HCT116 (cell line): Measurements from ENCODE around the gene TDRD10. TPM values are rescaled to one million over a fixed set of nuclear protein-coding genes. Genes with fewer than 3 reads are reported as not detected.

Experiments
- ATAC-seq: fragments of 200-7000 bp; cut with Tn5 transposase; 2 replicates; pipeline ENCODE4 v1.9.1; 2020; ENCODE audit warnings: mild to moderate bottlenecking, moderate library complexity
- BruUV-seq: library from RNA; stranded (reverse); fragments of 400-500 nt; replicated peaks from 2 replicates; lab custom pipeline; 2021; lab: Mats Ljungman, UMichigan
- CTCF ChIA-PET: fragments of 300-600 bp; sonication (Branson Sonifier 250); formaldehyde crosslinking; loops from one replicate; lab custom pipeline; 2021; ENCODE audit warnings: antibody characterized with exemption; lab: Charles Lee
- POLR2A ChIA-PET: fragments of 300-600, 350-600 bp; sonication (Branson Sonifier 250); formaldehyde crosslinking; loops from one replicate; lab custom pipeline; 2021; ENCODE audit warnings: antibody characterized with exemption; lab: Charles Lee
- RAD21 ChIA-PET, 2 experiments: fragments of 300-600 bp; sonication (Branson Sonifier 250); formaldehyde crosslinking; loops; one replicate each; lab custom pipeline; 2023; ENCODE audit warnings: low total read pairs in 2 of 2; ENCODE audit not compliant: uncharacterized antibody in 2 of 2, unreplicated experiment in 2 of 2, low non-redundant PET in 1 of 2; lab: Charles Lee
- DNase-seq: peaks from one replicate; pipeline ENCODE4 v3.0.0-alpha.2; 2010; ENCODE audit warnings: low read depth, low spot score
- H2AFZ ChIP-seq: fragments of 200-600 bp; shearing (Covaris generic), sonication (generic); 2 replicates; pipeline ENCODE4 v1.6.1; 2017; ENCODE audit warnings: low read depth, mixed run types, mixed read lengths, antibody characterized with exemption, low read length; ENCODE audit not compliant: poor library complexity, severe bottlenecking
- H3K27ac ChIP-seq: 2 replicates; pipeline ENCODE4 v1.5.1; 2012; ENCODE audit warnings: low read depth, low read length
- H3K27me3 ChIP-seq: fragments of 200-600 bp; sonication (generic); 2 replicates; pipeline ENCODE4 v1.6.1; 2016; ENCODE audit warnings: mixed run types, low read length, mixed read lengths; ENCODE audit not compliant: insufficient read depth
- H3K36me3 ChIP-seq, 2 experiments: fragments of 200-500 bp in 1 of 2; fragments of 200-600 bp in 1 of 2; sonication (Bioruptor generic) in 1 of 2; sonication (generic) in 1 of 2; 2 replicates each; pipeline versions ENCODE4 v1.5.1 to v1.6.1; 2014 to 2016; ENCODE audit warnings: low read length in 2 of 2, inconsistent platforms in 1 of 2, mixed read lengths in 1 of 2, mixed run types in 1 of 2; ENCODE audit not compliant: insufficient read depth in 2 of 2, control insufficient read depth in 1 of 2
- H3K4me1 ChIP-seq, 2 experiments: fragments of 200-600 bp in 1 of 2; sonication (generic) in 1 of 2; 2 replicates each; pipeline versions ENCODE4 v1.5.1 to v1.6.1; 2012 to 2017; ENCODE audit warnings: low read length in 2 of 2, inconsistent platforms in 1 of 2, mild to moderate bottlenecking in 1 of 2, mixed read lengths in 1 of 2, mixed run types in 1 of 2, moderate library complexity in 1 of 2; ENCODE audit not compliant: insufficient read depth in 2 of 2, control insufficient read depth in 1 of 2
- H3K4me2 ChIP-seq: fragments of 200-600 bp; sonication (generic); 2 replicates; pipeline ENCODE4 v1.6.1; 2017; ENCODE audit warnings: mixed run types, low read length, mixed read lengths
- H3K4me3 ChIP-seq, 2 experiments: fragments of 200-600 bp in 1 of 2; sonication (generic) in 1 of 2; replicated peaks in 1 of 2; 2 replicates each; pipeline ENCODE4 v1.5.1; 2011 to 2016; ENCODE audit warnings: low read length in 2 of 2, control low read depth in 1 of 2, low read depth in 1 of 2, mild to moderate bottlenecking in 1 of 2, mixed read lengths in 1 of 2, mixed run types in 1 of 2
- H3K79me2 ChIP-seq: fragments of 200-600 bp; sonication (generic); 2 replicates; pipeline ENCODE4 v1.6.1; 2017; ENCODE audit warnings: mild to moderate bottlenecking, mixed run types, low read length, moderate library complexity, mixed read lengths; ENCODE audit not compliant: insufficient read depth
- H3K9ac ChIP-seq: fragments of 200-600 bp; sonication (generic); 2 replicates; pipeline ENCODE4 v1.6.1; 2016; ENCODE audit warnings: low read length, mixed read lengths
- H3K9me2 ChIP-seq: fragments of 200-600 bp; sonication (generic), shearing (Covaris generic); 2 replicates; pipeline ENCODE4 v1.6.1; 2017; ENCODE audit warnings: mixed run types, mild to moderate bottlenecking, moderate library complexity; ENCODE audit not compliant: insufficient read depth
- H3K9me3 ChIP-seq, 2 experiments: fragments of 200-500 bp in 1 of 2; fragments of 200-600 bp in 1 of 2; sonication (Bioruptor generic) in 1 of 2; sonication (generic) in 1 of 2; 2 replicates each; pipeline ENCODE4 v1.6.1; 2014 to 2017; ENCODE audit warnings: low read length in 2 of 2, mixed read lengths in 2 of 2, inconsistent platforms in 1 of 2, low read depth in 1 of 2, mild to moderate bottlenecking in 1 of 2, mixed run types in 1 of 2, moderate library complexity in 1 of 2; ENCODE audit not compliant: control insufficient read depth in 1 of 2, insufficient read depth in 1 of 2
- H4K20me1 ChIP-seq: fragments of 200-600 bp; sonication (generic), shearing (Covaris generic); 2 replicates; pipeline ENCODE4 v1.6.1; 2017; ENCODE audit warnings: mixed run types, mild to moderate bottlenecking, moderate library complexity; ENCODE audit not compliant: insufficient read depth
- CBX3 ChIP-seq: IDR thresholded peaks from 2 replicates; pipeline ENCODE4 v1.6.1; 2012; ENCODE audit warnings: low read depth
- CEBPB ChIP-seq: IDR thresholded peaks from 2 replicates; pipeline ENCODE4 v1.6.1; 2012; ENCODE audit warnings: low read depth
- FOSL1 ChIP-seq: IDR thresholded peaks from 2 replicates; pipeline ENCODE4 v1.6.1; 2012; ENCODE audit warnings: low read depth
- POLR2AphosphoS5 ChIP-seq: IDR thresholded peaks from 2 replicates; pipeline ENCODE4 v1.6.1; 2011; ENCODE audit warnings: mild to moderate bottlenecking, low read depth, low read length, moderate library complexity
- SIN3A ChIP-seq: IDR thresholded peaks from 2 replicates; pipeline ENCODE4 v1.6.1; 2012; ENCODE audit warnings: low read depth
- SRF ChIP-seq: IDR thresholded peaks from 2 replicates; pipeline ENCODE4 v1.6.1; 2012; ENCODE audit warnings: low read depth
- TCF7L2 ChIP-seq: IDR thresholded peaks from 2 replicates; pipeline ENCODE4 v1.7.0; 2011; ENCODE audit warnings: borderline replicate concordance, inconsistent platforms; ENCODE audit not compliant: insufficient read depth, insufficient read length; ENCODE audit errors: extremely low read depth
- YY1 ChIP-seq: IDR thresholded peaks from 2 replicates; pipeline ENCODE4 v1.6.1; 2011; ENCODE audit warnings: low read length, low read depth, moderate library complexity, mild to moderate bottlenecking; ENCODE audit not compliant: insufficient replicate concordance; ENCODE audit errors: extremely low read depth
- ZNF274 ChIP-seq: fragments of 200-500 bp; sonication (Bioruptor generic); IDR thresholded peaks from 2 replicates; pipeline ENCODE4 v1.6.1; 2014; ENCODE audit warnings: mild to moderate bottlenecking, low read depth, low read length, inconsistent platforms
- intact Hi-C: fragments of 100-400 bp; cut with micrococcal nuclease; formaldehyde crosslinking; loops from 2 replicates; pipeline ENCODE4 v1.10.0; 2022
- total RNA-seq: library from RNA; stranded (reverse); gene quantifications from one replicate; pipeline ENCODE4 v1.2.1, GENCODE V29; 2021; ENCODE audit not compliant: unreplicated experiment
- TF ChIP-seq, protein P1 (sequence below): IDR thresholded peaks from 2 replicates; pipeline ENCODE4 v1.6.1; 2012; ENCODE audit warnings: low read depth
- TF ChIP-seq, protein P2 (sequence below): IDR thresholded peaks from 2 replicates; pipeline ENCODE4 v1.6.1; 2012
- TF ChIP-seq, protein P3 (sequence below), 3 experiments: fragments of 200-600 bp in 1 of 3; sonication (generic) in 1 of 3; IDR thresholded peaks in 2 of 3; conservative IDR thresholded peaks in 1 of 3; 2 replicates each; pipeline ENCODE4 v1.5.1; 2012 to 2017; ENCODE audit warnings: low read depth in 2 of 3, low read length in 2 of 3, antibody characterized with exemption in 1 of 3, borderline replicate concordance in 1 of 3, control low read depth in 1 of 3, mild to moderate bottlenecking in 1 of 3, mixed read lengths in 1 of 3, mixed run types in 1 of 3, moderate library complexity in 1 of 3; ENCODE audit not compliant: insufficient read depth in 1 of 3

The TDRD10 gene
- total RNA-seq, 1 experiment from 2014 or later: not detected

DNA sequence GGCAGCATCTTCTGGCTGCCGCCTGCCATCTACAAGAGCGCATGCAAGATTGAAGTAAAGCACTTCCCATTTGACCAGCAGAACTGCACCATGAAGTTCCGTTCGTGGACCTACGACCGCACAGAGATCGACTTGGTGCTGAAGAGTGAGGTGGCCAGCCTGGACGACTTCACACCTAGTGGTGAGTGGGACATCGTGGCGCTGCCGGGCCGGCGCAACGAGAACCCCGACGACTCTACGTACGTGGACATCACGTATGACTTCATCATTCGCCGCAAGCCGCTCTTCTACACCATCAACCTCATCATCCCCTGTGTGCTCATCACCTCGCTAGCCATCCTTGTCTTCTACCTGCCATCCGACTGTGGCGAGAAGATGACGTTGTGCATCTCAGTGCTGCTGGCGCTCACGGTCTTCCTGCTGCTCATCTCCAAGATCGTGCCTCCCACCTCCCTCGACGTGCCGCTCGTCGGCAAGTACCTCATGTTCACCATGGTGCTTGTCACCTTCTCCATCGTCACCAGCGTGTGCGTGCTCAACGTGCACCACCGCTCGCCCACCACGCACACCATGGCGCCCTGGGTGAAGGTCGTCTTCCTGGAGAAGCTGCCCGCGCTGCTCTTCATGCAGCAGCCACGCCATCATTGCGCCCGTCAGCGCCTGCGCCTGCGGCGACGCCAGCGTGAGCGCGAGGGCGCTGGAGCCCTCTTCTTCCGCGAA is 69.4 kb downstream of the TDRD10 start:
- no peaks in the 10 kb centered on the region for H3K9me2 ChIP-seq
- no peak overlapping the region for H3K4me2 ChIP-seq
- no peaks in the 10 kb centered on the region for H4K20me1 ChIP-seq
- no peak overlapping the region for H2AFZ ChIP-seq
- intact Hi-C loops: no loop called here
- H3K4me3 ChIP-seq: no peak overlapping the region
- H3K79me2 ChIP-seq: no peaks in the 10 kb centered on the region
- RAD21 ChIA-PET: no interaction called here
- H3K27me3 ChIP-seq: peaks cover 18% of the 10 kb centered on the region
- BruUV-seq: no TSS peak
- H3K9me3 ChIP-seq: no peaks in the 10 kb centered on the region
- peaks cover 0 to 4% of the 10 kb centered on the region in 2 experiments; a peak in 2 of 4 replicates for H3K4me1 ChIP-seq
- no peaks in the 10 kb centered on the region for H3K36me3 ChIP-seq
- no peak overlapping the region for H3K27ac ChIP-seq
- DNase-seq: no peak
- no peak overlapping the region for H3K9ac ChIP-seq
- POLR2A ChIA-PET: no interaction called here
- ATAC-seq: no peak
- CTCF ChIA-PET: no interaction called here
- TF ChIP-seq CBX3 (no peak), FOSL1 (no peak), TCF7L2 (no peak), YY1 (no peak), SRF (no peak), CEBPB (no peak), SIN3A (no peak), POLR2AphosphoS5 (no peak), ZNF274 (no peak)
- TF ChIP-seq, protein P1, sequence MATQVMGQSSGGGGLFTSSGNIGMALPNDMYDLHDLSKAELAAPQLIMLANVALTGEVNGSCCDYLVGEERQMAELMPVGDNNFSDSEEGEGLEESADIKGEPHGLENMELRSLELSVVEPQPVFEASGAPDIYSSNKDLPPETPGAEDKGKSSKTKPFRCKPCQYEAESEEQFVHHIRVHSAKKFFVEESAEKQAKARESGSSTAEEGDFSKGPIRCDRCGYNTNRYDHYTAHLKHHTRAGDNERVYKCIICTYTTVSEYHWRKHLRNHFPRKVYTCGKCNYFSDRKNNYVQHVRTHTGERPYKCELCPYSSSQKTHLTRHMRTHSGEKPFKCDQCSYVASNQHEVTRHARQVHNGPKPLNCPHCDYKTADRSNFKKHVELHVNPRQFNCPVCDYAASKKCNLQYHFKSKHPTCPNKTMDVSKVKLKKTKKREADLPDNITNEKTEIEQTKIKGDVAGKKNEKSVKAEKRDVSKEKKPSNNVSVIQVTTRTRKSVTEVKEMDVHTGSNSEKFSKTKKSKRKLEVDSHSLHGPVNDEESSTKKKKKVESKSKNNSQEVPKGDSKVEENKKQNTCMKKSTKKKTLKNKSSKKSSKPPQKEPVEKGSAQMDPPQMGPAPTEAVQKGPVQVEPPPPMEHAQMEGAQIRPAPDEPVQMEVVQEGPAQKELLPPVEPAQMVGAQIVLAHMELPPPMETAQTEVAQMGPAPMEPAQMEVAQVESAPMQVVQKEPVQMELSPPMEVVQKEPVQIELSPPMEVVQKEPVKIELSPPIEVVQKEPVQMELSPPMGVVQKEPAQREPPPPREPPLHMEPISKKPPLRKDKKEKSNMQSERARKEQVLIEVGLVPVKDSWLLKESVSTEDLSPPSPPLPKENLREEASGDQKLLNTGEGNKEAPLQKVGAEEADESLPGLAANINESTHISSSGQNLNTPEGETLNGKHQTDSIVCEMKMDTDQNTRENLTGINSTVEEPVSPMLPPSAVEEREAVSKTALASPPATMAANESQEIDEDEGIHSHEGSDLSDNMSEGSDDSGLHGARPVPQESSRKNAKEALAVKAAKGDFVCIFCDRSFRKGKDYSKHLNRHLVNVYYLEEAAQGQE: no peak
- TF ChIP-seq, protein P2, sequence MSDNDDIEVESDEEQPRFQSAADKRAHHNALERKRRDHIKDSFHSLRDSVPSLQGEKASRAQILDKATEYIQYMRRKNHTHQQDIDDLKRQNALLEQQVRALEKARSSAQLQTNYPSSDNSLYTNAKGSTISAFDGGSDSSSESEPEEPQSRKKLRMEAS: no peak
- TF ChIP-seq, protein P3, sequence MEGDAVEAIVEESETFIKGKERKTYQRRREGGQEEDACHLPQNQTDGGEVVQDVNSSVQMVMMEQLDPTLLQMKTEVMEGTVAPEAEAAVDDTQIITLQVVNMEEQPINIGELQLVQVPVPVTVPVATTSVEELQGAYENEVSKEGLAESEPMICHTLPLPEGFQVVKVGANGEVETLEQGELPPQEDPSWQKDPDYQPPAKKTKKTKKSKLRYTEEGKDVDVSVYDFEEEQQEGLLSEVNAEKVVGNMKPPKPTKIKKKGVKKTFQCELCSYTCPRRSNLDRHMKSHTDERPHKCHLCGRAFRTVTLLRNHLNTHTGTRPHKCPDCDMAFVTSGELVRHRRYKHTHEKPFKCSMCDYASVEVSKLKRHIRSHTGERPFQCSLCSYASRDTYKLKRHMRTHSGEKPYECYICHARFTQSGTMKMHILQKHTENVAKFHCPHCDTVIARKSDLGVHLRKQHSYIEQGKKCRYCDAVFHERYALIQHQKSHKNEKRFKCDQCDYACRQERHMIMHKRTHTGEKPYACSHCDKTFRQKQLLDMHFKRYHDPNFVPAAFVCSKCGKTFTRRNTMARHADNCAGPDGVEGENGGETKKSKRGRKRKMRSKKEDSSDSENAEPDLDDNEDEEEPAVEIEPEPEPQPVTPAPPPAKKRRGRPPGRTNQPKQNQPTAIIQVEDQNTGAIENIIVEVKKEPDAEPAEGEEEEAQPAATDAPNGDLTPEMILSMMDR (IDR thresholded peaks at IDR 0.05 in 2 of 3, conservative IDR thresholded peaks at IDR 0.05 in 1 of 3; ENCODE audit: borderline replicate concordance in 1 of 3, insufficient read depth in 1 of 3, low read depth in 2 of 3, low read length in 2 of 3): no peak
